Mesenchymal stem cell (in vitro differentiated cells and primary cell): ENCODE measurements around the gene TRIO.

Experiments used
- DNase-seq: peaks from one replicate; pipeline ENCODE4 v3.0.0-alpha.2; 2013
- H2AFZ ChIP-seq: one replicate; pipeline ENCODE4 v1.6.1; 2013; ENCODE audit warnings: low read depth, mild to moderate bottlenecking, control low read depth, inconsistent platforms, low read length, moderate library complexity
- H2AK5ac ChIP-seq: 2 replicates; pipeline ENCODE4 v1.6.1; 2013; ENCODE audit warnings: low read length, moderate library complexity, mild to moderate bottlenecking, inconsistent platforms; ENCODE audit not compliant: severe bottlenecking
- H2BK120ac ChIP-seq: one replicate; pipeline ENCODE4 v1.6.1; 2013; ENCODE audit warnings: low read depth, mild to moderate bottlenecking, inconsistent platforms, low read length, moderate library complexity
- H2BK12ac ChIP-seq, 2 experiments: one replicate each; pipeline ENCODE4 v1.6.1; 2013; ENCODE audit warnings: inconsistent platforms in 2 of 2, low read length in 2 of 2, mild to moderate bottlenecking in 2 of 2, moderate library complexity in 2 of 2, control low read depth in 1 of 2
- H2BK15ac ChIP-seq: one replicate; pipeline ENCODE4 v1.6.1; 2013; ENCODE audit warnings: mild to moderate bottlenecking, low read depth, inconsistent platforms; ENCODE audit not compliant: poor library complexity, severe bottlenecking
- H2BK5ac ChIP-seq: 2 replicates; pipeline ENCODE4 v1.6.1; 2013; ENCODE audit warnings: low read depth, mild to moderate bottlenecking, low read length, control low read depth, inconsistent platforms; ENCODE audit not compliant: poor library complexity, severe bottlenecking
- H3K14ac ChIP-seq, 2 experiments: one replicate each; pipeline ENCODE4 v1.6.1; 2013; ENCODE audit warnings: inconsistent platforms in 2 of 2, low read length in 2 of 2, control low read depth in 1 of 2, mild to moderate bottlenecking in 1 of 2, moderate library complexity in 1 of 2
- H3K18ac ChIP-seq, 2 experiments: one replicate each; pipeline ENCODE4 v1.6.1; 2013; ENCODE audit warnings: inconsistent platforms in 2 of 2, low read length in 2 of 2, control low read depth in 1 of 2, low read depth in 1 of 2, mild to moderate bottlenecking in 1 of 2
- H3K23ac ChIP-seq, 2 experiments: one replicate each; pipeline ENCODE4 v1.6.1; 2013; ENCODE audit warnings: inconsistent platforms in 2 of 2, low read length in 2 of 2, mild to moderate bottlenecking in 2 of 2, moderate library complexity in 2 of 2, control low read depth in 1 of 2
- H3K27ac ChIP-seq: 2 replicates; pipeline ENCODE4 v1.5.1; 2013; ENCODE audit warnings: mild to moderate bottlenecking, moderate library complexity, low read length, control low read depth, inconsistent platforms; ENCODE audit not compliant: poor library complexity, severe bottlenecking
- H3K27me3 ChIP-seq, 2 experiments: 2 replicates each; pipeline versions ENCODE4 v1.6.1 to v1.7.0; 2013; ENCODE audit warnings: low read length in 2 of 2, mild to moderate bottlenecking in 2 of 2, moderate library complexity in 2 of 2, control low read depth in 1 of 2, inconsistent platforms in 1 of 2; ENCODE audit not compliant: control insufficient read depth in 1 of 2, insufficient read depth in 1 of 2
- H3K36me3 ChIP-seq, 2 experiments: 2 replicates each; pipeline versions ENCODE4 v1.6.1 to v1.7.0; 2013; ENCODE audit warnings: low read length in 2 of 2, control low read depth in 1 of 2, inconsistent platforms in 1 of 2, low read depth in 1 of 2, mild to moderate bottlenecking in 1 of 2; ENCODE audit not compliant: insufficient read depth in 2 of 2, control insufficient read depth in 1 of 2
- H3K4ac ChIP-seq, 2 experiments: one replicate each; pipeline ENCODE4 v1.6.1; 2013; ENCODE audit warnings: inconsistent platforms in 2 of 2, low read length in 2 of 2, mild to moderate bottlenecking in 2 of 2, moderate library complexity in 2 of 2, control low read depth in 1 of 2, low read depth in 1 of 2
- H3K4me1 ChIP-seq: 2 replicates; pipeline ENCODE4 v1.6.1; 2013; ENCODE audit warnings: low read depth, low read length, control low read depth; ENCODE audit not compliant: control insufficient read depth, insufficient read depth
- H3K4me2 ChIP-seq: 2 replicates; pipeline ENCODE4 v1.6.1; 2013; ENCODE audit warnings: low read length, mild to moderate bottlenecking, inconsistent platforms; ENCODE audit not compliant: poor library complexity, severe bottlenecking
- H3K4me3 ChIP-seq, 2 experiments: 2 replicates each; pipeline versions ENCODE4 v1.5.1 to v1.7.0; 2013; ENCODE audit warnings: low read length in 2 of 2, mild to moderate bottlenecking in 2 of 2, control low read depth in 1 of 2, low read depth in 1 of 2; ENCODE audit not compliant: insufficient read depth in 1 of 2
- H3K79me1 ChIP-seq: replicated peaks from 2 replicates; pipeline ENCODE4 v1.6.1; 2013; ENCODE audit warnings: mild to moderate bottlenecking, control low read depth, low read length, inconsistent platforms; ENCODE audit not compliant: poor library complexity, severe bottlenecking
- H3K9ac ChIP-seq: 2 replicates; pipeline ENCODE4 v1.7.0; 2013; ENCODE audit warnings: mild to moderate bottlenecking, low read length, moderate library complexity
- H3K9me3 ChIP-seq: 2 replicates; pipeline ENCODE4 v1.7.0; 2013; ENCODE audit warnings: mild to moderate bottlenecking, low read length; ENCODE audit not compliant: control insufficient read depth
- H4K8ac ChIP-seq: one replicate; pipeline ENCODE4 v1.6.1; 2013; ENCODE audit warnings: inconsistent platforms, mild to moderate bottlenecking, low read length, moderate library complexity
- H4K91ac ChIP-seq: one replicate; pipeline ENCODE4 v1.6.1; 2013; ENCODE audit warnings: mild to moderate bottlenecking, low read length, inconsistent platforms
- WGBS: methylation state at CpG from one replicate; pipeline ENCODE4 v1.1.7; 2013; ENCODE audit warnings: mixed read lengths; 5-methylcytosine and 5-hydroxymethylcytosine counted together

Gene TRIO

GRCh38 chr5:14376789-14377188 lies 233.6 kb downstream of the TRIO start:
- H4K8ac ChIP-seq, result no peak overlapping the region

GRCh38 chr5:14379739-14380497 lies 236.8 kb downstream of the TRIO start:
- no peak for DNase-seq
- H3K79me1 ChIP-seq, result peaks cover 30% of the 10 kb centered on the region
- H2BK12ac ChIP-seq, result peak overlapping the region in 1 of 2 experiments; percentile 43
- 83% methylated on average over 31 of the region's 35 CpGs for WGBS
- no peak overlapping the region for H2BK5ac ChIP-seq
- H3K4me2 ChIP-seq, result no peak overlapping the region
- no peak overlapping the region for H2AFZ ChIP-seq
- H2BK120ac ChIP-seq, result no peak overlapping the region
- H3K27me3 ChIP-seq, result no peaks in the 10 kb centered on the region
- H3K27ac ChIP-seq, result no peak overlapping the region
- H3K4me1 ChIP-seq, result peaks cover 3% of the 10 kb centered on the region
- H3K23ac ChIP-seq, result no peak overlapping the region
- H3K9ac ChIP-seq, result no peak overlapping the region
- no peak overlapping the region for H2AK5ac ChIP-seq
- no peak overlapping the region for H3K18ac ChIP-seq
- H4K8ac ChIP-seq, result peak overlapping the region; percentile 51
- H4K91ac ChIP-seq, result peak overlapping the region; percentile 20
- no peak overlapping the region for H2BK15ac ChIP-seq
- no peak overlapping the region for H3K14ac ChIP-seq
- H3K9me3 ChIP-seq, result no peaks in the 10 kb centered on the region
- H3K4ac ChIP-seq, result no peak overlapping the region
- H3K36me3 ChIP-seq, result peaks cover 49 to 97% of the 10 kb centered on the region in 2 experiments
- H3K4me3 ChIP-seq, result no peak overlapping the region

More at GRCh38 chr5:14376789-14377188, 233.6 kb downstream of the TRIO start:
- H3K4me3 ChIP-seq, result no peak overlapping the region
- H3K4me2 ChIP-seq, result no peak overlapping the region
- H2AK5ac ChIP-seq, result no peak overlapping the region
- peaks cover 2% of the 10 kb centered on the region for H3K4me1 ChIP-seq
- no peak overlapping the region for H4K91ac ChIP-seq
- peaks cover 34% of the 10 kb centered on the region for H3K79me1 ChIP-seq
- peaks cover 51 to 97% of the 10 kb centered on the region in 2 experiments for H3K36me3 ChIP-seq
- H3K14ac ChIP-seq, result no peak overlapping the region
- no peak for DNase-seq
- H2BK15ac ChIP-seq, result no peak overlapping the region
- no peak overlapping the region for H2BK120ac ChIP-seq
- peak overlapping the region; percentile 25 for H3K27ac ChIP-seq
- no peak overlapping the region for H2BK12ac ChIP-seq
- no peak overlapping the region for H3K23ac ChIP-seq
- no peaks in the 10 kb centered on the region for H3K27me3 ChIP-seq
- 100% methylated on average over 1 of the region's 3 CpGs for WGBS
- H3K4ac ChIP-seq, result no peak overlapping the region
- H3K9me3 ChIP-seq, result no peaks in the 10 kb centered on the region
- H3K9ac ChIP-seq, result no peak overlapping the region
- H2AFZ ChIP-seq, result no peak overlapping the region
- H3K18ac ChIP-seq, result no peak overlapping the region
- H2BK5ac ChIP-seq, result no peak overlapping the region

GRCh38 chr5:14380712-14381111 lies 237.6 kb downstream of the TRIO start:
- Histone ChIP-seq H2BK120ac (no peak overlapping the region), H3K9me3 (no peaks in the 10 kb centered on the region), H3K4me1 (peaks cover 2% of the 10 kb centered on the region), H3K4me3 (no peak overlapping the region), H3K27ac (no peak overlapping the region), H2AFZ (no peak overlapping the region), H3K9ac (no peak overlapping the region), H2AK5ac (no peak overlapping the region), H4K91ac (no peak overlapping the region), H2BK12ac (no peak overlapping the region), H3K4ac (no peak overlapping the region), H3K36me3 (peaks cover 49 to 97% of the 10 kb centered on the region in 2 experiments), H4K8ac (no peak overlapping the region), H3K79me1 (peaks cover 29% of the 10 kb centered on the region), H3K4me2 (no peak overlapping the region), H3K14ac (no peak overlapping the region), H3K23ac (no peak overlapping the region), H3K18ac (no peak overlapping the region), H3K27me3 (no peaks in the 10 kb centered on the region), H2BK15ac (no peak overlapping the region), H2BK5ac (no peak overlapping the region)
- 86% methylated on average over 3 of the region's 4 CpGs for WGBS
- no peak for DNase-seq

GRCh38 chr5:14382640-14383039 lies 239.5 kb downstream of the TRIO start:
- no peak overlapping the region for H4K91ac ChIP-seq
- no peak overlapping the region for H3K14ac ChIP-seq
- 96% methylated on average over 4 of the region's 4 CpGs for WGBS

More at GRCh38 chr5:14382640-14383039, 239.5 kb downstream of the TRIO start:
- Histone ChIP-seq H3K9me3 (no peaks in the 10 kb centered on the region), H3K4me1 (peaks cover 2% of the 10 kb centered on the region), H3K4ac (no peak overlapping the region), H3K27me3 (no peaks in the 10 kb centered on the region), H2AK5ac (no peak overlapping the region), H3K4me3 (no peak overlapping the region), H2BK12ac (no peak overlapping the region), H3K23ac (no peak overlapping the region), H3K36me3 (peaks cover 57 to 99% of the 10 kb centered on the region in 2 experiments), H3K27ac (no peak overlapping the region), H2BK120ac (no peak overlapping the region), H3K4me2 (no peak overlapping the region), H3K18ac (no peak overlapping the region), H2AFZ (no peak overlapping the region), H2BK5ac (no peak overlapping the region), H2BK15ac (no peak overlapping the region), H4K8ac (no peak overlapping the region), H3K9ac (no peak overlapping the region), H3K79me1 (peaks cover 38% of the 10 kb centered on the region)
- DNase-seq, result no peak
